ENCODE results near the gene KRT9.
A peak's percentile ranks its signal among the peaks of the same experiment; 100 is the strongest.

The KRT9 gene

GRCh38 chr17:41581366-41582060 is 9.7 kb upstream of the KRT9 start:
- Histone ChIP-seq H3K4me1 (ENCODE audit: insufficient read depth, low read length, poor library complexity, severe bottlenecking) (no peaks in the 10 kb centered on the region), H2AFZ (ENCODE audit: low read length) (no peak overlapping the region), H3K27me3 (ENCODE audit: insufficient read depth, low read length, poor library complexity, severe bottlenecking) (no peaks in the 10 kb centered on the region), H3K79me2 (ENCODE audit: insufficient read depth, low read length) (no peaks in the 10 kb centered on the region), H3K36me3 (ENCODE audit: insufficient read depth, low read length) (no peaks in the 10 kb centered on the region), H3K9me3 (ENCODE audit: insufficient read depth, low read depth, low read length) (no peaks in the 10 kb centered on the region), H4K20me1 (ENCODE audit: insufficient read depth, low read length, poor library complexity, severe bottlenecking) (no peaks in the 10 kb centered on the region), H3K4me2 (ENCODE audit: low read depth, low read length, poor library complexity, severe bottlenecking) (no peak overlapping the region), H3K9ac (ENCODE audit: low read depth, low read length, poor library complexity, severe bottlenecking) (no peak overlapping the region), H3F3A (ENCODE audit: low read depth) (no peaks in the 10 kb centered on the region), H3K9me2 (replicated peaks; ENCODE audit: low read depth, low read length) (no peaks in the 10 kb centered on the region), H3K4me3 (ENCODE audit: low read length, poor library complexity, severe bottlenecking) (no peak overlapping the region)
- TF ChIP-seq, protein P1, sequence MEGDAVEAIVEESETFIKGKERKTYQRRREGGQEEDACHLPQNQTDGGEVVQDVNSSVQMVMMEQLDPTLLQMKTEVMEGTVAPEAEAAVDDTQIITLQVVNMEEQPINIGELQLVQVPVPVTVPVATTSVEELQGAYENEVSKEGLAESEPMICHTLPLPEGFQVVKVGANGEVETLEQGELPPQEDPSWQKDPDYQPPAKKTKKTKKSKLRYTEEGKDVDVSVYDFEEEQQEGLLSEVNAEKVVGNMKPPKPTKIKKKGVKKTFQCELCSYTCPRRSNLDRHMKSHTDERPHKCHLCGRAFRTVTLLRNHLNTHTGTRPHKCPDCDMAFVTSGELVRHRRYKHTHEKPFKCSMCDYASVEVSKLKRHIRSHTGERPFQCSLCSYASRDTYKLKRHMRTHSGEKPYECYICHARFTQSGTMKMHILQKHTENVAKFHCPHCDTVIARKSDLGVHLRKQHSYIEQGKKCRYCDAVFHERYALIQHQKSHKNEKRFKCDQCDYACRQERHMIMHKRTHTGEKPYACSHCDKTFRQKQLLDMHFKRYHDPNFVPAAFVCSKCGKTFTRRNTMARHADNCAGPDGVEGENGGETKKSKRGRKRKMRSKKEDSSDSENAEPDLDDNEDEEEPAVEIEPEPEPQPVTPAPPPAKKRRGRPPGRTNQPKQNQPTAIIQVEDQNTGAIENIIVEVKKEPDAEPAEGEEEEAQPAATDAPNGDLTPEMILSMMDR (conservative IDR thresholded peaks at IDR 0.05; ENCODE audit: low read length): no peak
- no peak for TF ChIP-seq EZH2phosphoT487 (IDR thresholded peaks at IDR 0.05; ENCODE audit: borderline replicate concordance)

DNA sequence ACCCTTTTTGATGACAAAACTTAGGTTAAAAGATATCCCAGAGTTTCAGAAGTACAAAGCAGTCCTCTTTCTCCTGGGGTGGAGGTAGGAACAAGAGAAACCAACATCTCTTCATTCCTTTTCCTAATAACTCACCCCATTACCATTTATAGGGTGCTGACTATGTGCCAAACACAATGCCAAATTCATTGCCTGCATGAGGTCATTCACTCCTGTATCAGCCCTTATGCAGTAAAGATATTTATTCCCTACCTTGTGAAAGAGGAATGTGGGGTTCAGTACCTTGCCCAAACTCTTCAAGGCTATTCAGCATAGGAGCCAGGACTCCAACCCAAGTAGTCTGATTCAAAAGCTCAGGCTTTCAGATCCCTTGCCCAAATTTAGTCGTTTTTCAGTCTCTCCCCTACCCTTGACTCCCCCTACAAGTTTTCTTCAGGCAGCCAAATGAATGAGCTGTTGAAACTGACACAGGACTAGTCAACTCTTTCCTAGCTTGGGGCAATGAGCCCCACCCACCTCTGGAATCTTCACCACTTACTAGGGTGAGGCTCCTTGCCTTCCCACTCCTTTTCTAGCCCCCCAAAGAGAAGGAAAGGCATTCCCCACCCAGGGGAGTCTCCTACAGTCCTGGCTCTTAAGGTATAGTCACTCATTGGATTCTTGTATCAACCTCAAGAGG is 9.0 kb upstream of the KRT9 start:
- Histone ChIP-seq H3K9ac (ENCODE audit: low read depth, low read length, poor library complexity, severe bottlenecking) (no peak overlapping the region), H4K20me1 (ENCODE audit: insufficient read depth, low read length, poor library complexity, severe bottlenecking) (no peaks in the 10 kb centered on the region), H3F3A (ENCODE audit: low read depth) (no peaks in the 10 kb centered on the region), H3K79me2 (ENCODE audit: insufficient read depth, low read length) (no peaks in the 10 kb centered on the region), H3K9me2 (replicated peaks; ENCODE audit: low read depth, low read length) (no peaks in the 10 kb centered on the region), H3K4me3 (ENCODE audit: low read length, poor library complexity, severe bottlenecking) (no peak overlapping the region), H2AFZ (ENCODE audit: low read length) (no peak overlapping the region), H3K4me1 (ENCODE audit: insufficient read depth, low read length, poor library complexity, severe bottlenecking) (no peaks in the 10 kb centered on the region), H3K9me3 (ENCODE audit: insufficient read depth, low read depth, low read length) (no peaks in the 10 kb centered on the region), H3K27me3 (ENCODE audit: insufficient read depth, low read length, poor library complexity, severe bottlenecking) (no peaks in the 10 kb centered on the region), H3K4me2 (ENCODE audit: low read depth, low read length, poor library complexity, severe bottlenecking) (no peak overlapping the region), H3K36me3 (ENCODE audit: insufficient read depth, low read length) (no peaks in the 10 kb centered on the region)
- no peak for TF ChIP-seq EZH2phosphoT487 (IDR thresholded peaks at IDR 0.05; ENCODE audit: borderline replicate concordance)
- TF ChIP-seq, protein P1 (conservative IDR thresholded peaks at IDR 0.05; ENCODE audit: low read length): no peak

- Histone ChIP-seq H3K4me3 (ENCODE audit: low read length, poor library complexity, severe bottlenecking) (no peak overlapping the region), H4K20me1 (ENCODE audit: insufficient read depth, low read length, poor library complexity, severe bottlenecking) (no peaks in the 10 kb centered on the region), H3F3A (ENCODE audit: low read depth) (no peaks in the 10 kb centered on the region), H3K9ac (ENCODE audit: low read depth, low read length, poor library complexity, severe bottlenecking) (no peak overlapping the region), H3K4me2 (ENCODE audit: low read depth, low read length, poor library complexity, severe bottlenecking) (no peak overlapping the region), H3K9me2 (replicated peaks; ENCODE audit: low read depth, low read length) (no peaks in the 10 kb centered on the region), H3K9me3 (ENCODE audit: insufficient read depth, low read depth, low read length) (no peaks in the 10 kb centered on the region), H3K79me2 (ENCODE audit: insufficient read depth, low read length) (no peaks in the 10 kb centered on the region), H3K27me3 (ENCODE audit: insufficient read depth, low read length, poor library complexity, severe bottlenecking) (no peaks in the 10 kb centered on the region), H3K4me1 (ENCODE audit: insufficient read depth, low read length, poor library complexity, severe bottlenecking) (no peaks in the 10 kb centered on the region), H3K36me3 (ENCODE audit: insufficient read depth, low read length) (no peaks in the 10 kb centered on the region), H2AFZ (ENCODE audit: low read length) (peak overlapping the region; percentile 85; the same call in 1 of the 2 replicates)
- no peak for TF ChIP-seq EZH2phosphoT487 (IDR thresholded peaks at IDR 0.05; ENCODE audit: borderline replicate concordance)
- TF ChIP-seq, protein P1 (conservative IDR thresholded peaks at IDR 0.05; ENCODE audit: low read length): no peak
These were observed 8.4 kb upstream of the KRT9 start for GRCh38 chr17:41580244-41580575.
